ENCODE measurements around the gene GOLGA8N. TPM values are rescaled to one million over a fixed set of nuclear protein-coding genes. Genes with fewer than 3 reads are reported as not detected.

Gene GOLGA8N
- total and polyA plus RNA-seq, 2 experiments from 2014 or later = 0.68 to 4.9 TPM

GRCh38 chr15:32656091-32656490 is 62.8 kb downstream of the GOLGA8N start:
- TF ChIP-seq CTCF (IDR thresholded peaks at IDR 0.05; ENCODE audit: low read depth, low read length) = no peak
- no peak for DNase-seq (ENCODE audit: low read depth in 1 of 2, low spot score in 1 of 2)
- no peak overlapping the region for H3K4me3 ChIP-seq
- H3K27me3 ChIP-seq = no peaks in the 10 kb centered on the region
- no peaks in the 10 kb centered on the region for H3K4me1 ChIP-seq (ENCODE audit: low read depth)
- H3K9me3 ChIP-seq (ENCODE audit: low read depth) = peaks cover 3% of the 10 kb centered on the region
- H3K36me3 ChIP-seq = no peaks in the 10 kb centered on the region
- no peak overlapping the region for H3K27ac ChIP-seq

GRCh38 chr15:32656496-32656895 is 63.2 kb downstream of the GOLGA8N start:
- no peak overlapping the region for H3K27ac ChIP-seq
- no peak overlapping the region for H3K4me3 ChIP-seq
- peaks cover 3% of the 10 kb centered on the region for H3K9me3 ChIP-seq (ENCODE audit: low read depth)
- H3K27me3 ChIP-seq = no peaks in the 10 kb centered on the region
- no peak for DNase-seq (ENCODE audit: low read depth in 1 of 2, low spot score in 1 of 2)
- no peaks in the 10 kb centered on the region for H3K36me3 ChIP-seq
- no peak for TF ChIP-seq CTCF (IDR thresholded peaks at IDR 0.05; ENCODE audit: low read depth, low read length)
- H3K4me1 ChIP-seq (ENCODE audit: low read depth) = no peaks in the 10 kb centered on the region

Other genes starting within 250 kb of the GOLGA8N start
- 1.3 TPM in 1 of 2 replicates, not detected in the other for gene GOLGA8K, start 190.2 kb upstream of the GOLGA8N start, total RNA-seq
- gene GOLGA8K, start 190.2 kb upstream of the GOLGA8N start, polyA plus RNA-seq = 0.28 TPM in 1 of 2 replicates, not detected in the other
- 1.4 and 6.5 TPM in 2 replicates for gene GOLGA8O, start 137.8 kb upstream of the GOLGA8N start, total RNA-seq
- not detected in 2 replicates for gene GOLGA8O, start 137.8 kb upstream of the GOLGA8N start, polyA plus RNA-seq
- 5.0 and 44.6 TPM in 2 replicates for gene ARHGAP11A, start 22.0 kb downstream of the GOLGA8N start, total RNA-seq
- gene ARHGAP11A, start 22.0 kb downstream of the GOLGA8N start, polyA plus RNA-seq = 5.1 and 38.8 TPM in 2 replicates
- gene SCG5, start 48.3 kb downstream of the GOLGA8N start, total RNA-seq = 9.0 and 14.4 TPM in 2 replicates
- 15.5 and 20.2 TPM in 2 replicates for gene SCG5, start 48.3 kb downstream of the GOLGA8N start, polyA plus RNA-seq
- 0.09 and 0.39 TPM in 2 replicates for gene GREM1, start 124.5 kb downstream of the GOLGA8N start, total RNA-seq
- gene GREM1, start 124.5 kb downstream of the GOLGA8N start, polyA plus RNA-seq = 0.49 TPM in 1 of 2 replicates, not detected in the other

Data from cardiac muscle cell (in vitro differentiated cells and primary cell).